HG02642 (cell line): Measurements from ENCODE around the gene RERE.
"Not testable (repeated sequence)": the region's sequence is repeated elsewhere in the genome, so short reads cannot be mapped to it uniquely, and the experiment has no call there.

Experiments
- ATAC-seq: cut with Tn5 transposase; IDR thresholded peaks from one replicate; pipeline ENCODE4 v1.9.1; 2021; ENCODE audit warnings: mild to moderate bottlenecking; ENCODE audit not compliant: unreplicated experiment, poor library complexity

RERE gene

DNA sequence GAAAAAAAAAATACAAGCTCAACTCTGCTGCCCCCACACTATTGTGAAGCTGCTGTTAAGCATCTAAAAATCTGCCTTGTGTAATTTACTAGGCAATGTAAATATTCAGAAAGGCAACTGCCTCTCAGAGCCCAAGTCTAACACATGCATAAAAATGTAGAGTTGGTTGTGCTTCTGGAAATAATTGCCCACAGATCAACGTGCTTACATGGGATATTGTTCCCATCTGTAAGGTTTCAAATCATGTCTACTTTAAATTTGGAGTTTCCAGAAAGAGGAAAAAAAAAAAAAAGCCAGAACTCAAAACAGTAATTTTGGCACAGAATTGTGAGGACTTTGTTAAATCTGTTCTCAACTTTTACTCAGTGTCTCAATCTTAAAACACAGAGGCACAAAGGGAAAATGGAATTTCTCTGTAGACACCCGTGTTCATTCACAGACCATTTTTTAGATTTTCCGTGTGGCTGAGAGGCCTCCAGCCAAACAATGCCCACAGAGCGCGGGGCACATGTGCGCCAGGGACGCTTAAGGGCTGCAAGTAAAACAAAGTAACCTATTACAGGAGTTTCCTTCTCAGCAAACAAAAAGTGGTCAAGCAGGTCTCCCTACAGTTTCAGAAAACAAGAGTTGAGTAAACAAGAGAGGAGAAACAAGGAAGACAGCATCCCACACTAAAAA is 115.5 kb downstream of the RERE start:
- no peak for ATAC-seq

DNA sequence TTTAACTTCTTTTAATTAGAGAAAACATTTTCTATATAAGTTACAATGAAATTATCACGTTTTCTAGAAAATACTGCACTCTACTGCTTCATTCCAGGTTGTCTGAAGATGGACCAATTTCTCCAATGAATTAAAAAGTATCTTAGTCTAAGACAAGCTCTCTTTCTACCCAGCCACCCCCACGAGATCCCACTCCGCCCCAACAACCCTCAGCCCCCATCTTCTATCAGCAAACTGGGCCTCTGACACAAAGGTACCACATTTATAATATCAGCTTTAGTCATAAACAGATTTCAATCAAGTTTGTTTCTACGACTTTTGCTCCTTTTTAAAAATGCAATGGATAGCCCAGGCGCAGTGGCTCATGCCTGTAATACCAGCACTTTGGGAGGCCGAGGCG is 117.8 kb downstream of the RERE start:
- ATAC-seq = no peak

DNA sequence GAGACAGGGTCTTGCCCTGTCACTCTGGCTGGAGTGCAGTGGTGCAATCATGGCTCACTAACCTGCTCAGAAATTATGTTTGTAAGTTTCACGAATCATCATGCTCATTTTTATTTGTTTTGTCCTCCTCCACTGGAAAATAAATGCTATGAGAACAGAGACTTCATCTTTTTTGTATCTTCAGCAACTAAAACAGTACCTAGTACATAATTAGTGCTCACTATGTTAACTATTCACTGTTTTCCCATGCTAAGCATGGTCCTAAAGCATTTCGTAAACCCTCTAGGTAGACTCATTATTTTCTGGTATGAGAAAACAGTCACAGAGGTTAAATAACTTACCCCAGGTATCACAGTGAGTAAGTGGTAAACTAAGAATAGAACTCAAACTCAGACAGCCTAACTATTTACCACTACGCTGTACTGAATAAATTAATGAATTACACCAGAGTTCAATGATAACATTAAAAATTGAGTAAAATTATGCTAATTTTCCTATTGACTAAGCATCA is 118.4 kb downstream of the RERE start:
- no peak for ATAC-seq

DNA sequence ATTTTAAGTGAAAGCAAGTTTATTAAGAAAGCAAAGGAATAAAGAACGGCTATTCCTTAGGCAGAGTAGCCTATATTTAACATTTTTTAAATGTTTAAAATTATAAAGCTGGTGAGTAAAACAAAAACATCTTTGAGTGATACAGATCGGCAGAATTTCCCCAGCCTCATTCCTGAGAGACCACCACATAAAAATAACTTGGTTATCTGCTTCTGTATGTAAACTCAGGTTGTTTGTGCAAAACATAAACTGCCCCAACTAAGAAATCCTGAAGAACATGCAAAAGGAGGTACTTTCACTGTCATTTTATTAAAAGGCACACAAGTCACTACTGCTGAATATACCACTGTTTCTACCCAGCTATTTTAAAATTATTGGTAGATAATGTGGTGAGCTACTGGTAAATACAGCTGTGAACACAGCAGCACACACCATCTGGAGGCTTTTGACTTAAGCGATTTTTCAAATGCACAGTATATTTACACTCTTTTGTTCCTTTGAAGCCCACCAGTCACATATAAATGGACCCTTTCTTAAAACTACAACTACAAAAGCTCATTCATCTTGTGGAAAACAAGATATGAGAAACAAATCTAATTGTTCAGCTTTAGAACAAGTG is 119.3 kb downstream of the RERE start:
- ATAC-seq = no peak

DNA sequence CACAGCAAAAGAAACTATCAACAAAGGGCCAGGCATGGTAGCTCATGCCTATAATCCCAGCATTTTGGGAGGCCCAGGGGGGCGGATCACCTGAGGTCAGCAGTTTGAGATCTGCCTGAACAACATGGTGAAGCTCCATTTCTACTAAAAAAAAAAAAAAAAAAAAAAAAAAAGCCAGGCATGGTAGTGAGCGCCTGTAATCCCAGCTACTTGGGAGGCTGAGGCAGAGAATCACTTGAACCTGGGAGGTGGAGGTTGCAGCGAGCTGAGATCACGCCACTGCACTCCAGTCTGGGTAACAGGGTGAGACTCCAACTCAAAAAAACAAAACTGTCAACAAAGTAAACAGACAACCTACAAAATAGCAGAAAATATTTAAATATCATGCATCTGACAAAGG is 122.0 kb downstream of the RERE start:
- not testable (repeated sequence) for ATAC-seq

DNA sequence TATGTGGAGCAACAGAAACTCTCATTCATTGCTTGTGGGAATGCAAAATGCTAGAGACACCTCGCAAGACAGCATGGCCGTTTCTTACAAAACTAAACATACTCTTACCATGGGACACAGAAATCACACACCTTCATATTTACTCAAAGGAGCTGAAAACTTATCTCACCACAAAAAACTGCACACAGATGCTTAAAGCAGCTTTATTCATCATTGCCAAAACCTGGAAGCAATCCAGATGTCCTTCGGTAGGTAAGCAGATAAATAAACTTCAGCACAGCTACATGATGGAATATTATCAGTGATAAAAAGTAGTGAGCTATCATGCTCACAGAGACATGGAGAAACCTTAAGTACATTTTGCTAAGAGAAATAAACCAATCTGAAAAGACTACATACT is 124.3 kb downstream of the RERE start:
- ATAC-seq = no peak

DNA sequence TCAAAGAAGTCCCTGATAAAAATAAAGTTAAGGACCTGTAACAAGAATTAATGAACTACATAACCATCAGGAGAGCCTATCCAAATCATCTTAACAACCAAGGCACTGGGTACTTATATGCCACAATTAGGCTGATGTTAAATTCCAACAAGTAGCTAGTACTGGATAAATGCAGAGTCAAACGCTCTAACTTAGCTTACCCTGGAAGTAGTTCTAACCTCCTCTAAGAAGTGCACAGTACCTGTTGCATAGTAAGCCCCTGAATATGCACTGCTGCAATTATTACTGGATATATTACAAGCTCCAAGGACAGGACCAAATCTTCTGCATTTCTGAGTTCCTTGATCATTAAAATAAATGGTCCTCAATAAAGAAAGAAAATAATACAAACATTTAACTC is 125.8 kb downstream of the RERE start:
- no peak for ATAC-seq

DNA sequence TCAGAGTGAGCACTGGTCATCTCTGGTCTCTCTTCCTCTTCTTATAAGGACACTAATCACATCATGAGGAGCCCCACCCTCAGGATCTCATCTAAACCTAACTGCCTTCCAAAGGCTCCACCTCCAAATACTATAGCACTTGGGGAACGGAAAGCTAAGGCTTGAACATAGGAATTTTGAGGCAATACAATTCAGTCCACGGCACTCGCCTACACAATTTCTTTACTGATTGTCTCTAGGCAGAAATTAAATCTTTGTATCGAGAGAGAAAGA is 127.3 kb downstream of the RERE start:
- ATAC-seq = no peak

DNA sequence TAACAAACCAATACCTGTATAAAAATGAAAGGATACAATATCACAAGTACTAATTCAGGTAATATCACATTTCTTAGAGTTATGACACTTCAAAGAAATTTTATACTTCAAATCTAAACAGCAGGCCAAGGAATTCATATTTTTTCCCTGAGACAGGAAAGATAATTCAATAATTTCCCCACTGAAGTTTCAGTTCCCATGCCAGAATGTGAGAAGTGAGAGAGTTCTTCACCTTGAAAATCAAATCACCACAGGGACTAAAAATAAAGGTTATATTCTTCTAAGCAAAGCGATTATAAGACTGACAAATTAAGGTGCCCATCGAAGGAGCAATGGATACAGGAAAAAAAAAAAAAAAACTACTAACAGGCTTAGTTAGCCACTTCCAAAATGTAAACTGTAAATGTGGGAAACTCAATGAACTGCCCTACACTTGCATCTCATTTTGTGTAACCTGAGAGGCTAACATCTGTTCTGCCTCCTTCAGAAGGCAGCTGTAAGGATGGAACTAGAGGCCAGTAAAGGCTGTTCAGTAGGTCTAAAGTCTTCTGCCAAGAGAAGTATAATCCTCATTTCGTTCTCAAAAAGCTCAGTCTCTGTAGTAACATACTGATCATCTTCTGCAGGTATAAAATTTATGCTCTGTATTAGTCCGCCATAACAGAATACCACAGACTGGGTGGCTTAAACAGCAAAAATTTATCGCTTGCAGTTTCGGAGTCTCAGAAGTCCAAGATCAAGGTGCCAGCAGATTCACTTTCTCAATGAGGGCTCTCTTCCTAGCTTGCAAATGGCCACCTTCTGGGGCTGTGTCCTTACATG is 127.8 kb downstream of the RERE start:
- no peak for ATAC-seq

DNA sequence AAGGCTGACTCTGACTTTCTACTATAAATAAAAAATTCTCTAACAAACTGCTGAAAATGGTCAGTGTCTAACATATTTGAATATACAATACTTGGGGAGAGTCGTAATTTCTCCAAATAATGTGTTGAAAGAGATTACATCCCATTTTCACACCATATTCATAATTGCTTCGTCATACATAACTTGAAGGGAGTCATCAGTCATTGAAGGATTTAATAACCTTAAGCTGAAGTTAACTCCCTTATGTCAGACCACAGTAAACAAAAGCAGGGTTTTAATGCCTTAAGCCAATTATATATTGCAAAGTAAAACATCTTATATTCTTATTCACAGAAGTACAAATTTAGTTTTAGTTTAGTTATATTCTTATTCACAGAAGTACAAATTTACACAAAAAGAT is 129.9 kb downstream of the RERE start:
- ATAC-seq = no peak

DNA sequence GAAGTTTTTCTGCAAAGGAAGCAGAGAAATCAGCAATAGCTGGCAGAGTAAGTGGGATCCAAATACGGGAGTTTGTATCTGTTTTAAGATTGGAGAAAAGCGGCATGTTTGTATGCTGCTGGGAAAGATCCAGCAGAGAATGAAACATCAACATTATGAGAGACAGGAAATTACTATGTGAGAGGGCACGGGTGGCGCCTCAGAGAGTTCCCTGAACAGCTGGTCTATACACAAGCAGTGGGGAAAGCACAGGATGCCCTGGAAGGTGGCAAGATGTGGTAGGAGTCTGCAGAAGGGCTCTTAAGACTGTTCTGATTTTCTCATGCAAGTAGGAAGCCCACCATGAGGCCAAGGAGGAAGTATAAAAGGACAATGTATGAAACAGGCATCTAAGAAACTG is 130.4 kb downstream of the RERE start:
- no peak for ATAC-seq

DNA sequence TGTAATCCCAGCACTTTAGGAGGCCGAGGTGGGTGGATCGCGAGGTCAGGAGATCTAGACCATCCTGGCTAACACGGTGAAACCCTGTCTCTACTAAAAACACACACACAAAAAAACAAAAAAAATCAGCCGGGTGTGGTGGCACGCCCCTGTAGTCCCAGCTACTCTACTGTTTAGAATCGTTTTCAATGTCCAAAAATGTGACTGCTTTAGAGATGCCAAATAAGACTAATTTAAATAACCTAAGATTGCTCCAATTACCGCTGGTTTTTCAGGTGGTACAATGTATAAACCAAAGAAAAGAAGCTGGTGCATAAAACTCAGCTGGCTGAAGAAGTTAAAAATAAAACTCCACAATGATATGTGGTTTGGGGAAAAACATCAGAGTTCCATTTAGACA is 132.0 kb downstream of the RERE start:
- ATAC-seq = no peak

DNA sequence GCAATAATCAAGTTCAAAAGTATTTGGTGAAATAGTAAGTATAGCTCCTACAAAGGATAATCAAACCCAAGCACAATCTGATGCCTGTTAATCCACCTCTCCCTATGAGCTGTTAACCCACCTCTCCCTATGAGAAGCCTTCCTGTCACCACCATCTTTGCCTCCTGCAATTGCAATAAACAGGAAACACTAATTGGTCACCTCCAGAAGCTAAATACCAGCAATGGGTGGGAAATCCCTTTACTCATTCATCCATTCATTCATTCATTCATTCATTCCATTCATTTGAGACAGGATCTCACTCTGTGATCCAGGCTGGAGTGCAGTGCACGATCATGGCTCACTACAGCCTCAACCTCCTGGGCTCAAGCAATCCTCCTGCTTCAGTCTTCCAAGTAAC is 132.8 kb downstream of the RERE start:
- ATAC-seq = no peak

DNA sequence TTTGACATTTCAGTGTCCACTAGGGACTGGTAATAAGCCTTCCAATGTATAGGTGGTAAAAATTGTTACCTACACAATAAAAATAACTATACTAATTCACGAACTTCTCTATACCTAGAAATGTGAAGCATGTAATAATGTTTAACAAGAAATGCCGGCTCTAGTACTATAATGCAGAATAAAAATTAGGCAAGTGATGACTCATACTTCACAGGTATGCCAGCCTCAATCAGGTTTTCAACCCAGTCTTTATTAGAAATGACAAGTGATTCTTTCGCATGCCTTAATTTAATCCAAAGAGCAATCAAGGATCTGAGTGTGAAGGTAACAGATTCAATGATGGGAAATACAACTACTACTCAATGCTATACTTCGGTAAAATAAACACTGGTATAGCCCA is 134.9 kb downstream of the RERE start:
- no peak for ATAC-seq

DNA sequence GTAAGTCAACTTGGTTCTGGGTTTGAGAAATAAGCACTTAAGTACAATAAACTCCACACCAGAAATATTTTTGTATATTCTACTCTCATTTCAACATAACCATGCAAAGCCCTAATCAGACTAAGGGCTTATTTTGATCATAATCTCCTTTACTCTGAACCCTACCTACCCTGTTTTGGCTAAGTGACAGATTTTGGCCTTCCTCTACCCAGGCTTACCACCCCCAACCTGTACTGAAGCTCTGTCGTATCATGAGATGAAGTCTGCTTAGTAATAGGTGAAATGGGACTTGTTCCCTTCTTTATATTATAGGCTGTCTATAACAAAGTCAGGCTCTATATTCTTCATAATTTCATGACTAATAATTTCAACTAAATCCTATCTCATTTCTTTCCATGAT is 135.5 kb downstream of the RERE start:
- no peak for ATAC-seq

DNA sequence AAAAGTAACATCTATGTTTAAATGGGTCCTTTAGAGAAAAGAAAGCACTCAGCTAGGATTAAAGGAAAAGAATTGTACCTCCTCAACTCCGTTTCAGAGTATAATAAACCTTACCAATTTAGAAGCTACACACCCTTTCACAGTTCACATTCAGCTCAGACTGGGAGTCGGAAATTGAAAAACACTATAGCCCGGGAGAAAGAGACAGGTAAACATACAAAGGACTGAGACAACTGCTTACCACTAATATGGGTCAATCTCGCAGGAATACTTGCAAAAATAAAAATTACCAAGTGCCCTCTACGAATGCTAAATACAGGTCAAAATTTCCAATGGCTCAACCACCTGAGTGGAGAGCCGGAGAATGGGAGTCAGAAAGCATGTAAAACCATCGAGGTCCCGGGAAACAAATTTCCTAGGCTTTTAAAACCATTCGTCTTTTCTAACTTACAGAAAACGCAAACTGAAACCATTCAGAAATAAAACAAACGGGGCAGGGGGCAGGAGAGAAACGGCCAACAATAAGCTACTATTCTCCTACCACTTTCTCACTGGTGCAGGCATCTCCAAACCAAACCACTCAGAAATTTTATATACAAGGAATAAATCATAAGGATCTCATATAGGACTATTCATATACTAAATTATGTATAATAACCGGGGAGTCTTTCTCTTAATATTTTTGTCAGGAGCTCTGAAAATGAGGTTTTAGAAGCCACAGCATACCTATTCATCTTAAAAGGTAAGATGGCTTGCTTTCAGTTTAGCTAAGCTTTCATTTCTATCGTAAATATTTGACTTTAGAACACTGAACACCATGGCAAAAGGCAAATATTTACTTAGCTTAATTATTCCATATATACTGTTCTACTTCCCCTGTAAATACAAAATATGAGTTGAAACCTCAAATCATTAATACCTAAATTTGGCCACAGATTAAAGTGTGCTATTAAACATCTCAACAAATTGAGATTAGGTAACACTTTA is 136.5 kb downstream of the RERE start:
- no peak for ATAC-seq

DNA sequence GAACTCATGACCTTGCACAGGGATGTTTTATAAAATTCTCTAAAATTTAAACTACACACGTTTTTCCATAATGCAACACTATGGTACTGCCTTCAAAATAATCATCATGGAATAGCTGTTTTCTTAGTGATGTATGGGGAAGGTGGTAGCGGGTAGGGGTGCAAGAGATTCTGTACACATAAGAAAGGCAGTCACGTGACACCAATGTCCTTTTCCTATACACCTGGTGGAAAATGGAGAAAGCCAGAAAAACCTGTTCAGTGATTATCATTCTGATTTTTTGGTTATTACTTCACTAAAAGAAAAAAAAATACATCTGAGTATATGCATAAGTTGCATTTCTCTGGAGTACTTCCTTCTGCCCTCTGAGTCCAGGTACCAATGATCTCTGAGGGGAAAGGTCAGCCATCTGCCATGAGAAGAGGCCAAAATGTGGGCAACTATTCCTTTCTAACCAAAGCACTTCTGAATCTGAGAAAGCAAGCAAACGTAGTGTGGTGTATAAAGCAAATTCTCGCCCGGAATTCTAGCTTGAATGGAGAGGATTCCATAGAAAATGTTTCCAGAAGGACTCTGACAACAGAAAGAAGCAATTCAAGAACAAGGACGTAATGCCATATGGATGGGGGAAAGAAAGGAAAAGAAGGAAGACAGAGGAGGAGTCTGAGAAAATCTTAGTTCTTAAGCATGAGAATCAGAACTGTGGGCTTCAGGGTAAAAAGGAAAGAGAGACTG is 137.3 kb downstream of the RERE start:
- ATAC-seq = no peak

DNA sequence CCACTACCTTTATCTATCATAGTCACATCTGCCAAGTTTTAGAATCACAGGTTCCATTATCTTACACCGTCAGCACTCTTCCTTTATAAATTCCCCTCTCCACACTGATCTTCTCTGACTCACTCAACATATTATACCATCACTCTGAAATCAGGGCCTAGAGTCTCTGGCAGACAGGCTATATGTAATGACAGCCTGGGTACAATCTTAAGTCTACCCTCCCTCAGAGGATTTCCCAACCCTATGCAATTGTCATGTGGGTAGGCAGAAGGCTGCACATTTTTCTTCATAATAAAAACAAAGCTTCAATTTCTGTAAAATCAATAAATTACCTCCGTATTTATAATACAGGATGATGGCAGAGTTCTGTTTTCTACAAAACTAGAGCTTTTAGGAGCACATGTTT is 138.0 kb downstream of the RERE start:
- ATAC-seq = no peak

DNA sequence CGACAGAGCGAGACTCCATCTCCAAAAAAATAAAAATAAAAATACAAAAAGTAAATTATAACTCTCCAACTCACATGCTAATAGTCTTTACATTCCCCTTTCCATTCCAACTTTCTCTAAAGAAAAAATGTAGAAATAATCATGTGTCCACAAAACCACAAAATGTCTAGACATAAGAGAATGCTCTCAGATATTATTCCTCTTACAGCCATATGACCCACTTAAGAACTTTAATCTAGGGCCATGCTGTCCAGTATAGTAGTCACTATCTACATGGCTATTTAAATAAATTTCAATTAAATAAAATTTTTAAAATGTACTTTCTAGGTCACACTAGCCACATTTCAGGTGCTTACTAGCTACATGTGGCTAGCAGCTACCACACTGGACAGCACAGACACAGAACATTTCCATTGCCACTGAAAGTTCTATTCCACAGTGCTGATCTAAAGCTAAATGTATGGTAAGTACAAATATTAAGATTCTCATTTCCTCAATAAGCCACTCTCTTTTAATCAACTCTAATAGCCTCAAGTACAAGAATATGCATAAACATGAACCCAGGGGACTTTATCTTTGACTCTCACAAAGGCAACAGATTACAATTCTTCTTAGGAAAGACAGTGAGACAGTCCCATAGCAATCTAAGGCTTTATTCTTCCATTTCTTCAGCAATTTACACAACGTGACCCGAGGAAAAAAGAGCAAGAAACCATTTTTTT is 138.6 kb downstream of the RERE start:
- ATAC-seq = no peak
